ENCODE results near the gene VPS36.
"Not testable (repeated sequence)": the region's sequence is repeated elsewhere in the genome, so short reads cannot be mapped to it uniquely, and the experiment has no call there.

DNA sequence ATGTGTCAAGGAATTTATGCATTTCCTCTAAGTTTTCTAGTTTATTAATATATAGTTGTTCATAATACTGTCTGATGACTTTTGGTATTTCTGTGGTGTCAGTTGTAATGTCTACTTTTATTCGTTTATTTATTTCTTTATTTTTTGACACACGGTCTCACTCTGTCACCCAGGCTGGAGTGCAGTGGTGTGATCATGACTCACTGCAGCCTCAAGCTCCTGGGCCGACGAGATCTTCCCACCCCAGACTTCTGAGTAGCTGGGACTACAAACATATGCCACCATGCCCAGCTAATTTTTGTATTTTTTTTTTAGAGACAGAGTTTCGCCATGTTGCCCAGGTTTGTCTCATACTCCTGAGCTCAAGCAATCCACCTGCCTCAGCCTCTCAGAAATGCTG, 43.8 kb upstream of the VPS36 start:
- not testable (repeated sequence) for TF ChIP-seq CTCF, POLR2A (IDR thresholded peaks at IDR 0.05)

All from thyroid gland (tissue), 4 donors.